Loucy (cell line): Measurements from ENCODE around the gene ALDH1L2.

Experiments
- H2AFZ ChIP-seq: fragments of 200-600 bp; sonication (generic); 2 replicates; pipeline ENCODE4 v1.6.0; 2016; ENCODE audit warnings: antibody characterized with exemption, mild to moderate bottlenecking, low read length, moderate library complexity
- H3F3A ChIP-seq: fragments of 200-600 bp; 2 replicates; pipeline ENCODE4 v1.6.0; 2016; ENCODE audit warnings: antibody characterized with exemption, low read depth, mild to moderate bottlenecking
- H3K27me3 ChIP-seq: fragments of 200-600 bp; sonication (generic); 2 replicates; pipeline ENCODE4 v1.6.1; 2014; ENCODE audit warnings: low read length, mild to moderate bottlenecking; ENCODE audit not compliant: insufficient read depth, poor library complexity, severe bottlenecking
- H3K36me3 ChIP-seq: fragments of 200-600 bp; sonication (generic); 2 replicates; pipeline ENCODE4 v1.6.1; 2016; ENCODE audit warnings: low read length; ENCODE audit not compliant: insufficient read depth
- H3K4me1 ChIP-seq: fragments of 200-600 bp; sonication (generic); 2 replicates; pipeline ENCODE4 v1.5.1; 2014; ENCODE audit warnings: low read length, mild to moderate bottlenecking; ENCODE audit not compliant: insufficient read depth, poor library complexity, severe bottlenecking
- H3K4me2 ChIP-seq: fragments of 200-600 bp; sonication (generic); 2 replicates; pipeline ENCODE4 v1.6.0; 2014; ENCODE audit warnings: antibody characterized with exemption, low read length, low read depth, mild to moderate bottlenecking; ENCODE audit not compliant: poor library complexity, severe bottlenecking
- H3K4me3 ChIP-seq: fragments of 200-600 bp; sonication (generic); 2 replicates; pipeline ENCODE4 v1.5.1; 2014; ENCODE audit warnings: low read length, mild to moderate bottlenecking, mixed read lengths; ENCODE audit not compliant: poor library complexity, severe bottlenecking
- H3K79me2 ChIP-seq: fragments of 200-600 bp; sonication (generic); 2 replicates; pipeline ENCODE4 v1.6.1; 2014; ENCODE audit warnings: low read length; ENCODE audit not compliant: insufficient read depth
- H3K9ac ChIP-seq: fragments of 200-600 bp; sonication (generic); 2 replicates; pipeline ENCODE4 v1.6.0; 2014; ENCODE audit warnings: mild to moderate bottlenecking, low read depth, low read length, moderate library complexity; ENCODE audit not compliant: poor library complexity, severe bottlenecking
- H3K9me2 ChIP-seq: fragments of 200-600 bp; sonication (generic); replicated peaks from 2 replicates; pipeline ENCODE4 v1.6.1; 2016; ENCODE audit warnings: low read depth, low read length, mixed read lengths
- H3K9me3 ChIP-seq: fragments of 200-600 bp; sonication (generic); 2 replicates; pipeline ENCODE4 v1.6.1; 2014; ENCODE audit warnings: mild to moderate bottlenecking, antibody characterized with exemption, low read length, low read depth; ENCODE audit not compliant: insufficient read depth
- H4K20me1 ChIP-seq: fragments of 200-600 bp; sonication (generic); 2 replicates; pipeline ENCODE4 v1.6.0; 2014; ENCODE audit warnings: antibody characterized with exemption, low read length, mild to moderate bottlenecking; ENCODE audit not compliant: insufficient read depth, poor library complexity, severe bottlenecking
- CTCF ChIP-seq: fragments of 200-600 bp; sonication (generic); conservative IDR thresholded peaks from 2 replicates; pipeline ENCODE4 v1.5.1; 2014; ENCODE audit warnings: mild to moderate bottlenecking, antibody characterized with exemption, low read length
- EZH2phosphoT487 ChIP-seq: fragments of 200-600 bp; IDR thresholded peaks from 2 replicates; pipeline ENCODE4 v1.6.1; 2018; ENCODE audit warnings: antibody characterized with exemption, mild to moderate bottlenecking, moderate library complexity, borderline replicate concordance

The ALDH1L2 gene

GRCh38 chr12:105026411-105026810, 57.8 kb downstream of the ALDH1L2 start:
- Histone ChIP-seq H3K9me3 (no peaks in the 10 kb centered on the region), H3K27me3 (no peaks in the 10 kb centered on the region), H3K4me3 (no peak overlapping the region), H3K9me2 (no peaks in the 10 kb centered on the region), H4K20me1 (no peaks in the 10 kb centered on the region), H3K79me2 (no peaks in the 10 kb centered on the region), H3K36me3 (no peaks in the 10 kb centered on the region), H3K9ac (no peak overlapping the region), H3K4me1 (peaks cover 10% of the 10 kb centered on the region), H3F3A (no peaks in the 10 kb centered on the region), H3K4me2 (no peak overlapping the region), H2AFZ (no peak overlapping the region)
- no peak for TF ChIP-seq EZH2phosphoT487
- TF ChIP-seq CTCF: no peak

GRCh38 chr12:105025890-105026289, 58.4 kb downstream of the ALDH1L2 start:
- no peak overlapping the region for H3K4me2 ChIP-seq
- no peaks in the 10 kb centered on the region for H4K20me1 ChIP-seq
- H3K9ac ChIP-seq: no peak overlapping the region
- no peak for TF ChIP-seq EZH2phosphoT487
- no peak for TF ChIP-seq CTCF
- no peaks in the 10 kb centered on the region for H3K9me3 ChIP-seq
- H3F3A ChIP-seq: no peaks in the 10 kb centered on the region
- H3K36me3 ChIP-seq: no peaks in the 10 kb centered on the region
- H3K27me3 ChIP-seq: no peaks in the 10 kb centered on the region
- no peak overlapping the region for H3K4me3 ChIP-seq
- no peaks in the 10 kb centered on the region for H3K9me2 ChIP-seq
- H2AFZ ChIP-seq: no peak overlapping the region
- H3K4me1 ChIP-seq: peaks cover 4% of the 10 kb centered on the region
- no peaks in the 10 kb centered on the region for H3K79me2 ChIP-seq

- H3K36me3 ChIP-seq: no peaks in the 10 kb centered on the region
- no peaks in the 10 kb centered on the region for H3K9me3 ChIP-seq
- no peaks in the 10 kb centered on the region for H3K9me2 ChIP-seq
- H3K4me2 ChIP-seq: no peak overlapping the region
- H3K4me1 ChIP-seq: no peaks in the 10 kb centered on the region
- H2AFZ ChIP-seq: no peak overlapping the region
- no peaks in the 10 kb centered on the region for H4K20me1 ChIP-seq
- H3K4me3 ChIP-seq: no peak overlapping the region
- no peaks in the 10 kb centered on the region for H3K79me2 ChIP-seq
- no peaks in the 10 kb centered on the region for H3K27me3 ChIP-seq
- no peak overlapping the region for H3K9ac ChIP-seq
- no peaks in the 10 kb centered on the region for H3F3A ChIP-seq
- TF ChIP-seq EZH2phosphoT487 (no peak), CTCF (no peak)
Observed at GRCh38 chr12:105024928-105025327, 59.3 kb downstream of the ALDH1L2 start.
